Neural crest cell (in vitro differentiated cells): ENCODE measurements around the gene RFFL. TPM values are rescaled to one million over a fixed set of nuclear protein-coding genes. Genes with fewer than 3 reads are reported as not detected.

Experiments
- DNase-seq: peaks from one replicate; pipeline ENCODE4 v3.0.0; 2021; ENCODE audit warnings: low read depth, mixed read lengths, low spot score
- H3K27ac Mint-ChIP-seq: one replicate; pipeline ENCODE4 v1.8.0; 2021; ENCODE audit warnings: mild to moderate bottlenecking, mixed read lengths; ENCODE audit not compliant: unreplicated experiment
- H3K27me3 Mint-ChIP-seq: 2 replicates; pipeline ENCODE4 v1.8.0; 2021; ENCODE audit warnings: low read depth, mild to moderate bottlenecking, mixed read lengths
- H3K36me3 Mint-ChIP-seq: 2 replicates; pipeline ENCODE4 v1.8.0; 2021; ENCODE audit warnings: low read depth, mild to moderate bottlenecking, mixed read lengths
- H3K4me1 Mint-ChIP-seq: 2 replicates; pipeline ENCODE4 v1.8.0; 2021; ENCODE audit warnings: mixed read lengths
- H3K4me3 Mint-ChIP-seq: one replicate; pipeline ENCODE4 v1.8.0; 2021; ENCODE audit warnings: mild to moderate bottlenecking, mixed read lengths
- H3K9me3 Mint-ChIP-seq: 2 replicates; pipeline ENCODE4 v1.8.0; 2021; ENCODE audit warnings: mixed read lengths
- CTCF ChIP-seq: fragments of 200-600 bp; sonication (generic); conservative IDR thresholded peaks from 2 replicates; pipeline ENCODE4 v1.5.0; 2021; ENCODE audit warnings: antibody characterized with exemption, mild to moderate bottlenecking
- total RNA-seq: library from RNA; stranded (reverse); gene quantifications from 2 replicates; pipeline ENCODE4 v1.2.1, GENCODE V29; 2021

The RFFL gene
- total RNA-seq, 1 donor from 2014 or later: 22.5 TPM

GRCh38 chr17:35019386-35020179 lies 43.9 kb downstream of the RFFL start:
- no peak overlapping the region for H3K27ac Mint-ChIP-seq
- H3K36me3 Mint-ChIP-seq: peaks cover 7% of the 10 kb centered on the region
- no peaks in the 10 kb centered on the region for H3K9me3 Mint-ChIP-seq

GRCh38 chr17:35018814-35019213 lies 44.7 kb downstream of the RFFL start:
- no peak for TF ChIP-seq CTCF
- H3K27me3 Mint-ChIP-seq: no peaks in the 10 kb centered on the region
- H3K4me1 Mint-ChIP-seq: peaks cover 14% of the 10 kb centered on the region
- H3K27ac Mint-ChIP-seq: no peak overlapping the region
- H3K4me3 Mint-ChIP-seq: no peak overlapping the region
- peaks cover 7% of the 10 kb centered on the region for H3K36me3 Mint-ChIP-seq
- no peak for DNase-seq
- no peaks in the 10 kb centered on the region for H3K9me3 Mint-ChIP-seq

More at GRCh38 chr17:35019386-35020179, 43.9 kb downstream of the RFFL start:
- H3K4me1 Mint-ChIP-seq: peaks cover 14% of the 10 kb centered on the region
- no peak for DNase-seq
- TF ChIP-seq CTCF: no peak
- H3K4me3 Mint-ChIP-seq: no peak overlapping the region
- H3K27me3 Mint-ChIP-seq: no peaks in the 10 kb centered on the region

GRCh38 chr17:35017021-35017420 lies 46.5 kb downstream of the RFFL start:
- Mint-ChIP-seq H3K4me1 (peaks cover 14% of the 10 kb centered on the region), H3K27ac (no peak overlapping the region), H3K4me3 (no peak overlapping the region), H3K27me3 (no peaks in the 10 kb centered on the region), H3K9me3 (no peaks in the 10 kb centered on the region), H3K36me3 (peaks cover 7% of the 10 kb centered on the region)
- TF ChIP-seq CTCF: no peak
- no peak for DNase-seq

GRCh38 chr17:35016369-35016768 lies 47.1 kb downstream of the RFFL start:
- no peak overlapping the region for H3K4me3 Mint-ChIP-seq
- no peak overlapping the region for H3K27ac Mint-ChIP-seq
- no peaks in the 10 kb centered on the region for H3K27me3 Mint-ChIP-seq
- DNase-seq: no peak
- peaks cover 9% of the 10 kb centered on the region for H3K36me3 Mint-ChIP-seq
- peaks cover 18% of the 10 kb centered on the region for H3K4me1 Mint-ChIP-seq
- H3K9me3 Mint-ChIP-seq: no peaks in the 10 kb centered on the region
- TF ChIP-seq CTCF: no peak

GRCh38 chr17:35011671-35012216 lies 51.8 kb downstream of the RFFL start:
- Mint-ChIP-seq H3K27ac (no peak overlapping the region), H3K4me1 (peaks cover 19% of the 10 kb centered on the region), H3K27me3 (no peaks in the 10 kb centered on the region), H3K9me3 (no peaks in the 10 kb centered on the region), H3K4me3 (no peak overlapping the region), H3K36me3 (peaks cover 22% of the 10 kb centered on the region)
- TF ChIP-seq CTCF: no peak
- DNase-seq: no peak
